Measurements from ENCODE around the gene AK1. TPM values are rescaled to one million over a fixed set of nuclear protein-coding genes. Genes with fewer than 3 reads are reported as not detected.

AK1 gene
- total and polyA plus RNA-seq, 9 of the 15 experiments (the other 6 are each of a cell fraction or from before 2014, with no cell fraction given) = 10.1 to 71.8 (median 39.0) TPM

DNA sequence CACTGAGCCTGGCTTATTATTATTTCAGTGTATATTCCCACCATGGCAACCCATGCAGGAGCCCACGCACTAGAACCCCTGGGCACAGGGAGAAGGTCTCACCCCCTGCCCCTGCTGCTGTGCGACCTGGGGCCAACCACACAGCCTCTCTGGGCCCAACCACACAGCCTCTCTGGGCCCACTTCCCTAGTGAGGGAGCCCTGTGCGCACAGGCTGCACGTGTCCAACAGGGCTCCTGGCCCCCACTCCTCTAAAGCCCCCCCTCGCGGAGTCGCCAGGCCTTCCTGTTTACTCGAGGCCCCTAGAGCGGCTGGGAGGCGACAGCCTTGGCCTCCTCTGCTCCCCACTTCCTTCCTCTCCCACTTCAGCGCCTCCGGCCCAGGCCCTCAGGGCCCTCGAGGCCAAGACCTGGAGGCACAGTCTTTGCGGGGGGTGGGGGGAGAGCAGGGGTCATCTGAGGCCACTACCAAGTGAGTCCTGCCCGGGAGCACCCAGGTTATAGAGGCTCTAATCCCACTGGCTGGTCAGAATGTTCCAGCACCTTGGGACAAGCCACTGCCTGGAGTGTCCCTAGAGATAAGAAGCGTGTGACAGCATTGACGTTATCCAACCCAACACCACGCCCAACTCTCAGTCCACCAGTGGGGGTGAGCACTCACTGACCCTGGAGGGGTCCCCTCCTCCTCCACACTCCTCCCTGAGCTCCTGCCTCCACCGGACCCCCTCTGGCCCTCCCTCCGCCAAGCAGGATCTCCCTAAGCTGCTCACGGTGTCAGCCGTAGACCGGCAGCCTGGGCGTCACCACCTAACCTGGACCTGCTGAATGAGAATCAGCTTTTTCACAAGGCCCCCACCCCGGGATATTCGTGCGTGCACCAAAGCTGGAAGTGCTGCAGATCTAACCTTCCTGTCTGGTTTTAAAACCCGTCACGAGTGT, 15.1 kb downstream of the AK1 start (continued):
- TF ChIP-seq GTF3C2 (IDR thresholded peaks at IDR 0.05; ENCODE audit: borderline replicate concordance, extremely low read depth, insufficient read length) (no peak), GATAD2B (IDR thresholded peaks at IDR 0.05; ENCODE audit: borderline replicate concordance) (no peak), DMBX1 (CRISPR knock-in tag; IDR thresholded peaks at IDR 0.05; ENCODE audit: borderline replicate concordance) (peak; percentile 85), BHLHE40 (IDR thresholded peaks at IDR 0.05; ENCODE audit: low read length) (peak; percentile 97), PHTF2 (CRISPR knock-in tag; IDR thresholded peaks at IDR 0.05) (peak; percentile 33; the same call in 1 of the 2 replicates), ZBTB5 (IDR thresholded peaks at IDR 0.05) (no peak), HDAC8 (tag; IDR thresholded peaks at IDR 0.05) (peak; percentile 90), HNRNPUL1 (IDR thresholded peaks at IDR 0.05; ENCODE audit: low read length) (no peak), MED1 (CRISPR knock-in tag; IDR thresholded peaks at IDR 0.05; ENCODE audit: borderline replicate concordance) (peak; percentile 92; the same call in 1 of the 2 replicates), ERF (CRISPR knock-in tag; IDR thresholded peaks at IDR 0.05) (peak; percentile 25; the same call in 1 of the 2 replicates), TSC22D4 (tag; IDR thresholded peaks at IDR 0.05) (no peak), CHD4 (IDR thresholded peaks at IDR 0.05; ENCODE audit: insufficient read depth, insufficient replicate concordance, low read depth, low read length, poor library complexity, severe bottlenecking) (no peak), SRF (CRISPR knock-in tag; IDR thresholded peaks at IDR 0.05) (no peak), ZNF830 (CRISPR knock-in tag; IDR thresholded peaks at IDR 0.05) (no peak), ZBTB26 (CRISPR knock-in tag; IDR thresholded peaks at IDR 0.05) (no peak)
- TF ChIP-seq, protein P1, sequence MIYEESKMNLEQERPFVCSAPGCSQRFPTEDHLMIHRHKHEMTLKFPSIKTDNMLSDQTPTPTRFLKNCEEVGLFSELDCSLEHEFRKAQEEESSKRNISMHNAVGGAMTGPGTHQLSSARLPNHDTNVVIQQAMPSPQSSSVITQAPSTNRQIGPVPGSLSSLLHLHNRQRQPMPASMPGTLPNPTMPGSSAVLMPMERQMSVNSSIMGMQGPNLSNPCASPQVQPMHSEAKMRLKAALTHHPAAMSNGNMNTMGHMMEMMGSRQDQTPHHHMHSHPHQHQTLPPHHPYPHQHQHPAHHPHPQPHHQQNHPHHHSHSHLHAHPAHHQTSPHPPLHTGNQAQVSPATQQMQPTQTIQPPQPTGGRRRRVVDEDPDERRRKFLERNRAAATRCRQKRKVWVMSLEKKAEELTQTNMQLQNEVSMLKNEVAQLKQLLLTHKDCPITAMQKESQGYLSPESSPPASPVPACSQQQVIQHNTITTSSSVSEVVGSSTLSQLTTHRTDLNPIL (CRISPR knock-in tag; IDR thresholded peaks at IDR 0.05) = no peak
- TF ChIP-seq, protein P2, sequence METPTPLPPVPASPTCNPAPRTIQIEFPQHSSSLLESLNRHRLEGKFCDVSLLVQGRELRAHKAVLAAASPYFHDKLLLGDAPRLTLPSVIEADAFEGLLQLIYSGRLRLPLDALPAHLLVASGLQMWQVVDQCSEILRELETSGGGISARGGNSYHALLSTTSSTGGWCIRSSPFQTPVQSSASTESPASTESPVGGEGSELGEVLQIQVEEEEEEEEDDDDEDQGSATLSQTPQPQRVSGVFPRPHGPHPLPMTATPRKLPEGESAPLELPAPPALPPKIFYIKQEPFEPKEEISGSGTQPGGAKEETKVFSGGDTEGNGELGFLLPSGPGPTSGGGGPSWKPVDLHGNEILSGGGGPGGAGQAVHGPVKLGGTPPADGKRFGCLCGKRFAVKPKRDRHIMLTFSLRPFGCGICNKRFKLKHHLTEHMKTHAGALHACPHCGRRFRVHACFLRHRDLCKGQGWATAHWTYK (CRISPR knock-in tag; IDR thresholded peaks at IDR 0.05) = 0 out of 2 replicates have a peak, but pooled peaks have one; percentile 21
